CD4-positive, alpha-beta T cell (primary cell): ENCODE data around the gene TEDC2. TPM values are rescaled to one million over a fixed set of nuclear protein-coding genes. Genes with fewer than 3 reads are reported as not detected.

Experiments used
- ATAC-seq: fragments of 200-7000 bp; cut with Tn5 transposase; one replicate; pipeline ENCODE4 v1.10.0; 2022; ENCODE audit warnings: mild to moderate bottlenecking; ENCODE audit not compliant: poor library complexity
- CTCF ChIA-PET: fragments of 350-600 bp; sonication (Branson Sonifier 250); formaldehyde crosslinking; loops from one replicate; lab custom pipeline; 2021; ENCODE audit warnings: antibody characterized with exemption, inconsistent platforms; lab: Charles Lee
- POLR2A ChIA-PET: fragments of 350-600 bp; sonication (Branson Sonifier 250); formaldehyde crosslinking; loops from one replicate; lab custom pipeline; 2021; ENCODE audit warnings: antibody characterized with exemption, inconsistent platforms; lab: Charles Lee
- DNase-seq, 14 experiments: peaks; one replicate each; pipeline ENCODE4 v3.0.0-alpha.2; 2013 to 2020; ENCODE audit warnings: mixed read lengths in 2 of 14
- H3K27ac ChIP-seq, 2 donors: one replicate each; pipeline versions ENCODE4 v1.5.1 to v1.7.0; 2013; ENCODE audit warnings: low read length in 2 of 2, low read depth in 1 of 2, mild to moderate bottlenecking in 1 of 2
- H3K27me3 ChIP-seq, 2 experiments: 1 replicate in 1 of 2; 2 replicates in 1 of 2; pipeline versions ENCODE4 v1.6.1 to v1.7.0; 2013; ENCODE audit warnings: low read length in 2 of 2, control low read depth in 1 of 2, mild to moderate bottlenecking in 1 of 2, moderate library complexity in 1 of 2; ENCODE audit not compliant: insufficient read depth in 2 of 2, control insufficient read depth in 1 of 2
- H3K36me3 ChIP-seq: one replicate; pipeline ENCODE4 v1.6.1; 2013; ENCODE audit warnings: low read length, control low read depth; ENCODE audit not compliant: insufficient read depth
- H3K4me1 ChIP-seq: one replicate; pipeline ENCODE4 v1.6.1; 2013; ENCODE audit warnings: low read length, control low read depth; ENCODE audit not compliant: insufficient read depth
- H3K4me3 ChIP-seq: one replicate; pipeline ENCODE4 v1.5.1; 2013; ENCODE audit warnings: mild to moderate bottlenecking, low read length, moderate library complexity
- H3K9me3 ChIP-seq, 2 experiments: 1 replicate in 1 of 2; 2 replicates in 1 of 2; pipeline versions ENCODE4 v1.6.1 to v1.7.0; 2013; ENCODE audit warnings: low read length in 2 of 2, mild to moderate bottlenecking in 2 of 2, control low read depth in 1 of 2, moderate library complexity in 1 of 2; ENCODE audit not compliant: control insufficient read depth in 1 of 2, insufficient read depth in 1 of 2
- H3K27ac Mint-ChIP-seq: one replicate; pipeline ENCODE4 v1.8.0; 2020; ENCODE audit warnings: mixed read lengths
- H3K27me3 Mint-ChIP-seq: one replicate; pipeline ENCODE4 v1.8.0; 2021; ENCODE audit warnings: mixed read lengths
- H3K36me3 Mint-ChIP-seq: one replicate; pipeline ENCODE4 v1.8.0; 2021; ENCODE audit warnings: low read depth, mixed read lengths
- H3K4me1 Mint-ChIP-seq: one replicate; pipeline ENCODE4 v1.8.0; 2021; ENCODE audit warnings: low read depth, mixed read lengths
- H3K4me3 Mint-ChIP-seq: one replicate; pipeline ENCODE4 v1.8.0; 2020; ENCODE audit warnings: mild to moderate bottlenecking, mixed read lengths
- H3K9me3 Mint-ChIP-seq: one replicate; pipeline ENCODE4 v1.8.0; 2020; ENCODE audit warnings: mixed read lengths
- intact Hi-C, 2 experiments: fragments of 100-400 bp; cut with DNase I in 1 of 2; cut with micrococcal nuclease in 1 of 2; formaldehyde crosslinking; loops; one replicate each; pipeline versions ENCODE4 v1.15.1 to v1.9.0; 2023 to 2025; cut with DNase I, micrococcal nuclease
- total RNA-seq, 174 experiments: library from RNA in 2 of 174; stranded (reverse) in 2 of 174; gene quantifications; one replicate each; pipeline ENCODE4 v1.2.3 and lab custom pipeline; 2021 to 2026
- TF ChIP-seq, protein P1 (sequence below): fragments of 200-600 bp; IDR thresholded peaks from one replicate; pipeline ENCODE4 v1.8.0; 2022; ENCODE audit warnings: antibody characterized with exemption, mild to moderate bottlenecking

Gene TEDC2
- total RNA-seq, 2 experiments from 2014 or later = 0.17 to 0.27 TPM

DNA sequence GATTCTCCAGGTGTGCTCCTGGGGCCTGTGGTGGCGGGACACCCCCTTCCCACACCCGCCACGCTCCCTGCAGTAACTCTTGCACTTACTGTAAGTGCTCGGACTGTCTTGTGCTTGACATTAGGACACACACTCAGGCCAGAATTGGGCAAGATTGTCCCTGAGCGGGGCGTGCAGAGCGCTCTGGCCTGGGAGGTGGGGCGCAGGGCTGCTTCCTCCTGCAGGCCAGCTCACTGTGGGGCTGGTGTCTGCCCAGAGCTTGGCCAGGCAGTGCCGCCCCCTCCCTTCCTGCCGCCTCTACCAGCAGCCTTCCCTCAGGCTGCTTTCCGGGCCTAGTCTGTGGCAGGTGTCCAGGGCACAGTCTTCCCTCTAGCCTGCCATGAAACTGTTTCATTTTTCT, 47.8 kb downstream of the TEDC2 start:
- Mint-ChIP-seq H3K27me3 (no peaks in the 10 kb centered on the region), H3K9me3 (no peaks in the 10 kb centered on the region), H3K4me3 (no peak overlapping the region), H3K27ac (no peak overlapping the region), H3K36me3 (no peaks in the 10 kb centered on the region), H3K4me1 (peaks cover 7% of the 10 kb centered on the region)
- POLR2A ChIA-PET = no interaction called here
- Histone ChIP-seq H3K4me3 (no peak overlapping the region), H3K27ac (no peak overlapping the region), H3K9me3 (no peaks in the 10 kb centered on the region), H3K4me1 (peaks cover 6% of the 10 kb centered on the region), H3K36me3 (no peaks in the 10 kb centered on the region), H3K27me3 (no peaks in the 10 kb centered on the region)
- TF ChIP-seq, protein P1, sequence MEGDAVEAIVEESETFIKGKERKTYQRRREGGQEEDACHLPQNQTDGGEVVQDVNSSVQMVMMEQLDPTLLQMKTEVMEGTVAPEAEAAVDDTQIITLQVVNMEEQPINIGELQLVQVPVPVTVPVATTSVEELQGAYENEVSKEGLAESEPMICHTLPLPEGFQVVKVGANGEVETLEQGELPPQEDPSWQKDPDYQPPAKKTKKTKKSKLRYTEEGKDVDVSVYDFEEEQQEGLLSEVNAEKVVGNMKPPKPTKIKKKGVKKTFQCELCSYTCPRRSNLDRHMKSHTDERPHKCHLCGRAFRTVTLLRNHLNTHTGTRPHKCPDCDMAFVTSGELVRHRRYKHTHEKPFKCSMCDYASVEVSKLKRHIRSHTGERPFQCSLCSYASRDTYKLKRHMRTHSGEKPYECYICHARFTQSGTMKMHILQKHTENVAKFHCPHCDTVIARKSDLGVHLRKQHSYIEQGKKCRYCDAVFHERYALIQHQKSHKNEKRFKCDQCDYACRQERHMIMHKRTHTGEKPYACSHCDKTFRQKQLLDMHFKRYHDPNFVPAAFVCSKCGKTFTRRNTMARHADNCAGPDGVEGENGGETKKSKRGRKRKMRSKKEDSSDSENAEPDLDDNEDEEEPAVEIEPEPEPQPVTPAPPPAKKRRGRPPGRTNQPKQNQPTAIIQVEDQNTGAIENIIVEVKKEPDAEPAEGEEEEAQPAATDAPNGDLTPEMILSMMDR = no peak
- DNase-seq (peak in 2 of 14 experiments; percentile 50 to 56), ATAC-seq (no peak)
- CTCF ChIA-PET = no interaction called here
- intact Hi-C loops = no loop called here

DNA sequence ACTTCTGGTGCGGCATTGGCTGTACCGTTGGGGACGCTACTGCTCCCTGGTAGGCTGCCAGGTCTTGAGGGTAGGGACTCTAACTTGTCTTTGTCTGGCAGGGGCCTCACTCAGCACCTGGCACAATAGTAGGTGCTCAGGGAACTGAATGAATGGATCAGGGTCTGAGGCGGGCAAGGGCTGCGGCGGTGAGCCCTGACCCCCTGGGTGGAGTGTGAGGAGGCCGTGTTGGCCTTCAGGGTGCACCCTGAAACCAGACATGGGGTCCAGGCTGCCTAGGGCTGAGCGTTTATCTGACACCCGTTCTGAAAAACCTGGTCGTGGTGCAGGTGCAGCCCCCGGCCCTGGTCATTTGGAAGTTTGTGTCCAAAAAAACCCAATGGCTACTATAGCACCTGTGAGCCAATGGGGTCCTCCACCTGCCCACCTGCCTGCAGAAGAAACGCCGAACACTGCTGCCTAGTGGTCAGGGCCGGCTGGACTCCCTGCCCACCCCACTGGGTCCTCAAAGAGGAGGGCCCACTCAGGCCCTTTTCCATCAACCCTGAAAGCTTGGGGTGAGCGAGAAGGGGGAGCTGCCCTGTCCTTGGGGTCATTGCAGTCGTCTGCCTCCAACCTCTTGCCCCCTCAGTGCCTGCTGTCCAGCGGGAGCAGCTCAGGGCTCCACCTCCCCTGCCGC, 49.0 kb downstream of the TEDC2 start:
- Histone ChIP-seq H3K27me3 (no peaks in the 10 kb centered on the region), H3K36me3 (no peaks in the 10 kb centered on the region), H3K4me1 (peaks cover 14% of the 10 kb centered on the region), H3K9me3 (no peaks in the 10 kb centered on the region), H3K4me3 (no peak overlapping the region), H3K27ac (no peak overlapping the region)
- ChIA-PET CTCF (no interaction called here), POLR2A (no interaction called here)
- DNase-seq (no peak), ATAC-seq (no peak)
- TF ChIP-seq, protein P1 = no peak
- Mint-ChIP-seq H3K36me3 (peaks cover 11% of the 10 kb centered on the region), H3K27me3 (no peaks in the 10 kb centered on the region), H3K27ac (no peak overlapping the region), H3K4me3 (no peak overlapping the region), H3K9me3 (no peaks in the 10 kb centered on the region), H3K4me1 (peaks cover 18% of the 10 kb centered on the region)
- intact Hi-C loops = no loop called here

DNA sequence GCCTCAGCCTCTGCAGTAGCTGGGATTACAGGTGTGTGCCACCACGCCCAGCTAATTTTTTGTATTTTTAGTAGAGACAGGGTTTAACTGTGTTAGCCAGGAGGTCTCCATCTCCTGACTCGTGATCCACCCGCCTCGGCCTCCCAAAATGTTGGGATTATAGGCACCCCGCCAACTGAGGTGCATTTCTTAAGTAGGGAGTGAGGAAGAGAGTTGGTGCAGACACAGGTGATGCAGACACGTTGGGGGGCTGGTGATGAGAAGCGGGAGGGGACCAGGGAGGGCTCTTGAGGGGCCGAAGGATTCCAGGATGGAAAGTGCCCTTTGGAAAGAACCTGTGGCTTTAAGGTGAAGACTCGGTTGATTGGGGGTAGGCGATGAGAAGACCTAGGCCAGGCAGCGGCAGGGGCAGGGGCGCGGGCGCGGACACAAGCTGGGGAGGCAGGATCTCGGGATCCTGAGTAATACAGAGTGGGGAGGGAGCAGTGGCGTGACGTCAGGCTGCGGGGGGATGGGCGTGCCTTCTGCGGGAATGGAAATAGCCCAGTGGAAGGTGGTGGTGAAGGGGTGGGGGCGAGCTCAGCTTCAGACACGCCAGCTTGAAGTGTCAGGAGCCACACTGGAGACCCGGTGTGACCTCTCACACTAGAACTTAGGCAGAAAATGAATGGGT, 51.4 kb downstream of the TEDC2 start:
- H3K4me3 ChIP-seq = no peak overlapping the region
- H3K27ac ChIP-seq = no peak overlapping the region
- intact Hi-C loops = no loop called here
- DNase-seq (peak in 1 of 14 experiments; percentile 54), ATAC-seq (no peak)
- TF ChIP-seq, protein P1 = no peak
- Mint-ChIP-seq H3K27me3 (no peaks in the 10 kb centered on the region), H3K4me3 (peak overlapping the region; percentile 94), H3K4me1 (peaks cover 36% of the 10 kb centered on the region), H3K36me3 (peaks cover 30% of the 10 kb centered on the region), H3K9me3 (no peaks in the 10 kb centered on the region), H3K27ac (peak overlapping the region; percentile 100)
- CTCF ChIA-PET = interaction anchor here (1.1 kb wide), 1 partner anchor 10 kb away, joined by 4 read pairs; no protein-coding TSS in a partner anchor
- H3K27me3 ChIP-seq = no peaks in the 10 kb centered on the region
- POLR2A ChIA-PET = no interaction called here
- no peaks in the 10 kb centered on the region for H3K9me3 ChIP-seq
- peaks cover 32% of the 10 kb centered on the region for H3K4me1 ChIP-seq
- peaks cover 1% of the 10 kb centered on the region for H3K36me3 ChIP-seq
